Measurements from ENCODE around the gene DCAF6. TPM values are rescaled to one million over a fixed set of nuclear protein-coding genes. Genes with fewer than 3 reads are reported as not detected.

Gene DCAF6
- total and polyA plus RNA-seq, 3 donors from 2014 or later, result 160 to 199 (median 173) TPM

GRCh38 chr1:167993720-167994119, 57.2 kb downstream of the DCAF6 start:
- intact Hi-C loops (cut with DNase I; ENCODE audit: low total_unique reads), result no loop called here
- H3K27me3 ChIP-seq, result no peaks in the 10 kb centered on the region
- WGBS, 2 donors, result 80 to 93% methylated on average over 2 of the region's 2 CpGs

DNA sequence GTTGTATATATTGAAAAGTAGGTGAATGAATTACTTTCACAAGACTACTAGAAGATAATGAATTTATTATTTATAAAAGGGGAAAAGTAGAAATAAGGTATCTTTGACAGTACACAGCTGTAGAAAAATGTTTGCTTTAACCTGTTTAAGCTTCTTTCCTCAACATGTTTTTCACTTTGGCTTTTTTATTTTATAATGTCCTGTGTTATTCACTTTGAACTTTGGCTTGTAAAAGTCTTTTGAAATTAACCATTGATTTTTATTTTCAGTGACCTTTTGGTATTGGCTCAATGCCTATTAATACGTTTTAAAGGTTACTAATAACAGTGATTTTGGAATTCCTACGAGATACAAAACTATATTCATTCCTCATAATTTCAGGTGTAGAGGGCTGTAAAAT, 58.1 kb downstream of the DCAF6 start:
- Histone ChIP-seq H3K4me3 (no peak overlapping the region), H3K27me3 (no peaks in the 10 kb centered on the region), H3K9me3 (no peaks in the 10 kb centered on the region), H3K27ac (no peak overlapping the region), H3K4me1 (no peaks in the 10 kb centered on the region), H3K36me3 (ENCODE audit: low read depth, missing control alignments) (no peaks in the 10 kb centered on the region)
- no peak for TF ChIP-seq POLR2A (IDR thresholded peaks at IDR 0.05)
- TF ChIP-seq, protein P1, sequence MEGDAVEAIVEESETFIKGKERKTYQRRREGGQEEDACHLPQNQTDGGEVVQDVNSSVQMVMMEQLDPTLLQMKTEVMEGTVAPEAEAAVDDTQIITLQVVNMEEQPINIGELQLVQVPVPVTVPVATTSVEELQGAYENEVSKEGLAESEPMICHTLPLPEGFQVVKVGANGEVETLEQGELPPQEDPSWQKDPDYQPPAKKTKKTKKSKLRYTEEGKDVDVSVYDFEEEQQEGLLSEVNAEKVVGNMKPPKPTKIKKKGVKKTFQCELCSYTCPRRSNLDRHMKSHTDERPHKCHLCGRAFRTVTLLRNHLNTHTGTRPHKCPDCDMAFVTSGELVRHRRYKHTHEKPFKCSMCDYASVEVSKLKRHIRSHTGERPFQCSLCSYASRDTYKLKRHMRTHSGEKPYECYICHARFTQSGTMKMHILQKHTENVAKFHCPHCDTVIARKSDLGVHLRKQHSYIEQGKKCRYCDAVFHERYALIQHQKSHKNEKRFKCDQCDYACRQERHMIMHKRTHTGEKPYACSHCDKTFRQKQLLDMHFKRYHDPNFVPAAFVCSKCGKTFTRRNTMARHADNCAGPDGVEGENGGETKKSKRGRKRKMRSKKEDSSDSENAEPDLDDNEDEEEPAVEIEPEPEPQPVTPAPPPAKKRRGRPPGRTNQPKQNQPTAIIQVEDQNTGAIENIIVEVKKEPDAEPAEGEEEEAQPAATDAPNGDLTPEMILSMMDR (IDR thresholded peaks at IDR 0.05), result no peak
- no peak for DNase-seq
- WGBS, 2 donors, result 67 to 68% methylated on average over 2 of the region's 2 CpGs
- intact Hi-C loops (cut with DNase I; ENCODE audit: low total_unique reads), result no loop called here

More at GRCh38 chr1:167993720-167994119, 57.2 kb downstream of the DCAF6 start:
- Histone ChIP-seq H3K27ac (no peak overlapping the region), H3K9me3 (no peaks in the 10 kb centered on the region), H3K4me1 (no peaks in the 10 kb centered on the region), H3K4me3 (no peak overlapping the region), H3K36me3 (ENCODE audit: low read depth, missing control alignments) (no peaks in the 10 kb centered on the region)
- TF ChIP-seq POLR2A (IDR thresholded peaks at IDR 0.05), result no peak
- TF ChIP-seq, protein P1 (IDR thresholded peaks at IDR 0.05), result no peak
- no peak for DNase-seq

DNA sequence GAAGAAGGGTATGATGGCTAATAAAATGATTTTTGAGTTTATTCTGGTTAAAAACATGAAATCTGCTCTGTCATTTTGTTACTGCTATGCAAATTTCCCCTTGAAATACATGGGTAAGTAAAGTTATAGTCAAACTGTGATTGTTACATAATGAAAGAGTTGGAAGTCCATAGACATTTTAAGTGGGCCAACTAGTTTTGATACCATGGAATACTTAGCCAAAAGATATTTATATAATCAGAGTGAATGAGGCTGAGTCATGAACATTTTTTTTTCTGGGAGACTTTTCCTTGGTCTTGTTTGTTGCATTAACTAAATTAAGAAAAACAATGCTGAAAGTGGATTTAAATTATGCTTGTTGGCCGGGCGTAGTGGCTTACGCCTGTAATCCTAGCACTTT, 58.6 kb downstream of the DCAF6 start:
- Histone ChIP-seq H3K36me3 (ENCODE audit: low read depth, missing control alignments) (no peaks in the 10 kb centered on the region), H3K9me3 (no peaks in the 10 kb centered on the region), H3K4me3 (no peak overlapping the region), H3K4me1 (no peaks in the 10 kb centered on the region), H3K27ac (no peak overlapping the region), H3K27me3 (no peaks in the 10 kb centered on the region)
- 81 to 96% methylated on average over 3 of the region's 3 CpGs for WGBS, 2 donors
- no peak for TF ChIP-seq POLR2A (IDR thresholded peaks at IDR 0.05)
- intact Hi-C loops (cut with DNase I; ENCODE audit: low total_unique reads), result no loop called here
- DNase-seq, result no peak

DNA sequence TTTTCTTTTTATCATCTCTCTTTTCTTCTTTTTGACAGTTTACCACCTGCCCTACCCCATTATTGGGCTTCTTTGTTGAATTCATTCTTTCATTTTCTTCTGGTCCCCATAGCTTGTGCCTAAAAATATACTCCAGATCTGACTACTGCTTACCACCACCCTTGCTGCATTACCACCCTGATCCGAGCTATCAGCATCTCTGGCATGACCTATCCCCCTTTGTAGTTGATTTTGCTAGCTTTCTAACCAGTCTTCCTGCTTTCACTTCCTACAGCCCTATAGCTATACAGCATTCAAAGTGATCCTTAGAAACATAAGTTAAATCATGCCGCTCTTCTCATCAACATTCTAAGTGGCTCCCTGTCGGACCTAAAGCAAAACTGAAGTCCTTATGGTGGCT, 59.8 kb downstream of the DCAF6 start:
- H3K27ac ChIP-seq, result no peak overlapping the region
- H3K36me3 ChIP-seq (ENCODE audit: low read depth, missing control alignments), result no peaks in the 10 kb centered on the region
- no peak overlapping the region for H3K4me3 ChIP-seq
- intact Hi-C loops (cut with DNase I; ENCODE audit: low total_unique reads), result no loop called here
- no peaks in the 10 kb centered on the region for H3K4me1 ChIP-seq
- DNase-seq, result no peak
- TF ChIP-seq, protein P1 (IDR thresholded peaks at IDR 0.05), result no peak
- TF ChIP-seq POLR2A (IDR thresholded peaks at IDR 0.05), result no peak
- no peaks in the 10 kb centered on the region for H3K9me3 ChIP-seq
- H3K27me3 ChIP-seq, result no peaks in the 10 kb centered on the region
- 95 to 96% methylated on average over 3 of the region's 3 CpGs for whole genome bisulfite sequencing, 2 donors

DNA sequence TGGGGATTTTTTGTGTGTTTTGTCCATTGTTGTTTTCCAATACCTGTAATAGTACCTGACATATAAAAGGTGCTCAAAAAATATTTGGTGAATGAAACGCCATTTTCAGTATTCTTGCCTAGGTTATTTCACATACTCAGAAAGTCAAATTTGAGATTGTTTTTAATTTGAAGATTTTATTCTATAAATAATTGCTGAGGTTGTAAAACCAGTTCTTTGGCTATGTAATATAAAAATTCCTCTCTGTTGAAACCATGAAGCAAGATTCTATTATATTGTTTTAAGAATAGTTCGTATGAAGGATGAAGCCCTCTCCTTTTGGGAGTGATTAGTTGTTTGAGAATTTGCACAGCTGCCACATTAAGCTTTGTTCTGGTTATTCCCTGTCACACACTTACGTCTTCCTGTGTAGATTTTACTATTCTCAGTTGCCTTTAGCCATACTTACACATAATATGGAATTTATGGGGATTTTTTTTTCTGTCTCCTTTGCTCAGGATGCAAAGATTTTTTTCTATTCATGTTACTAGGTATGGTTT, 60.6 kb downstream of the DCAF6 start:
- H3K4me1 ChIP-seq, result no peaks in the 10 kb centered on the region
- intact Hi-C loops (cut with DNase I; ENCODE audit: low total_unique reads), result no loop called here
- H3K27me3 ChIP-seq, result no peaks in the 10 kb centered on the region
- H3K4me3 ChIP-seq, result no peak overlapping the region
- no peaks in the 10 kb centered on the region for H3K36me3 ChIP-seq (ENCODE audit: low read depth, missing control alignments)
- H3K27ac ChIP-seq, result no peak overlapping the region
- DNase-seq, result no peak
- WGBS, 2 donors, result 87 to 93% methylated on average over 3 of the region's 3 CpGs
- TF ChIP-seq, protein P1 (IDR thresholded peaks at IDR 0.05), result no peak
- TF ChIP-seq POLR2A (IDR thresholded peaks at IDR 0.05), result no peak
- no peaks in the 10 kb centered on the region for H3K9me3 ChIP-seq
